HG02798 (cell line): ENCODE data around the gene PATE3.

Experiments
- ATAC-seq: cut with Tn5 transposase; IDR thresholded peaks from one replicate; pipeline ENCODE4 v1.9.1; 2021; ENCODE audit warnings: mild to moderate bottlenecking; ENCODE audit not compliant: unreplicated experiment, poor library complexity

PATE3 gene, protein sequence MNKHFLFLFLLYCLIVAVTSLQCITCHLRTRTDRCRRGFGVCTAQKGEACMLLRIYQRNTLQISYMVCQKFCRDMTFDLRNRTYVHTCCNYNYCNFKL

GRCh38 chr11:125787827-125788226, at the start of gene PATE3:
Gene PATE3, plus strand, starts transcription at chr11:125788127. Its CDS starts 25 bp downstream, at chr11:125788152.
- ATAC-seq: no peak

GRCh38 chr11:125740617-125741016, 47.3 kb upstream of the PATE3 start:
- ATAC-seq: no peak

- ATAC-seq: no peak
These were observed 44.2 kb upstream of the PATE3 start for GRCh38 chr11:125743681-125744080.

- no peak for ATAC-seq
These were observed 41.9 kb upstream of the PATE3 start, which contains the start of gene PATE1 for GRCh38 chr11:125745979-125746378. Gene PATE1, plus strand, starts transcription at chr11:125746279. Its CDS starts 26 bp downstream, at chr11:125746305.

DNA sequence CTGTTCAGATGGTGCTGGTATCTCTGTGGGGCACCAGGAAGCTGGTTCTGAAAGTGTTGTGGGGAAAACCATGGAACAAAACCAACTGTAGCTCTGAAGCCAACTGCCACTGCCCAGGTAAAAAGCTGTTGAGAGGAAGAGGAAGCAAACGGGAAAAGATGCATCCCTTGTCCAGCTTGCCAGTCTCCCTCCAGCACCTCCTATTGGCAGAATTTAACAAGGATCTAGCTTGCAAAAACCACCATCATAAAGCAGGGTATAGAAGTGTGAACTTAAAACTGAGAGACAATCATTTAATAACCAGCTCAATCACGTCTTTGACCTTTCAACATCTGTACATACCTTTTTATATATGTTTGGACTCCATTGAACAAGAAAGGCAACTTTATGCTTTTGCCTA, 37.3 kb upstream of the PATE3 start:
- ATAC-seq: no peak

- no peak for ATAC-seq
These were observed 31.9 kb upstream of the PATE3 start for GRCh38 chr11:125756050-125756449.

DNA sequence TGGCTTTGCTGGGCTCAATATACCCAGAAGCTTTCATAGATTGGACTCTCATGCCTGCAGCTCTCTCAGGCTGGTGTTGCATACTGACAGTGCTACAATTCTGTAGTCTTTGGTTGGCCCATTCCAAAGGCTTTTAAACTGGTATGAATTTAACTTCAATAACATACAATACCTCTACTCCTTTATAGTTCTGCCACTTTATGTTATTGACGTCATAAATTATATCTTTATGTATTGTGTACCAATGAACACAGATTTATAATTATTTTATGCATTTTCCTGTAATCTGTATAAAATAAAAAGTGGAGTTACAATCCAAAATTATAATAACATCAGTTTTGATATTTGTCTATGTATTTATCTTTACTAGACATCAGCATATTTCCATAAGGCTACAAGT, 25.5 kb upstream of the PATE3 start:
- no peak for ATAC-seq

DNA sequence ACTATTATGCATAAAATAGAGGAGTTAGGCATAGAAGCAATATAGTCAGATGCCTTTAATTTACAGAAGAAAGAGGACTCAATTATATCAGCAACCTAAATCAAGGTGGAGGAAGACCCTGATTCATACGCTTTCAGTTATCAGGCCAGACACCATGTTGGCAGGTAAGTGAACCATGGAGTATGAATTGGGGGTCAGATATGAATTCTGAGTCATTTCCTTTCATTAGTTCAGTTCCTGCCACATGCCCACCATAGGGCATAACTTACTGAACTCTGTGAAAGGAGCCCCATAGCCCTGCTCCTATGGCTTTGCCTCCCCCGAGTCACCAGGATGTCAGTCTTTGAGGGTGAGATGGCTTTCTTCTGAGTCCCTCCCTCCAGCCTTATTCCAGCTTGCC, 24.4 kb upstream of the PATE3 start:
- ATAC-seq: no peak

DNA sequence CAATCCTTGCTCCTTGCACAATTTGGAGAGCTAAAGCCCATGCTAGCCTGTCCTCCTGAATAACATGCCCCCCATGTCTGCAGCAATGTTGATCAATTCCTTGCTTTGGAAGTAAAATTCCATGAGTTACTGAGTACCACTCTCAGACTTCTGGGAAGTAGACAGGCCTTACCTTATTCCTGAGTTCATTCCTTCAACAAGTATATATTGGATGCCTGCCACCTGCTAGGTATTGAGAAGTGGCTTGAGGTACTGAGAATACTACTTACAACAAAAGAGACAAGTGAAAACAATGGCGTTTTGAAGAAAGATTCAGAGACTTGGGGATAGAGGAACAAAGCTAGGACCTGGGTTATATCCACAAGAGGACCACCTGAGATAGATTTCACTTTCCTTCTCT, 21.7 kb upstream of the PATE3 start:
- ATAC-seq: no peak

GRCh38 chr11:125768336-125769046, 19.4 kb upstream of the PATE3 start:
- no peak for ATAC-seq

DNA sequence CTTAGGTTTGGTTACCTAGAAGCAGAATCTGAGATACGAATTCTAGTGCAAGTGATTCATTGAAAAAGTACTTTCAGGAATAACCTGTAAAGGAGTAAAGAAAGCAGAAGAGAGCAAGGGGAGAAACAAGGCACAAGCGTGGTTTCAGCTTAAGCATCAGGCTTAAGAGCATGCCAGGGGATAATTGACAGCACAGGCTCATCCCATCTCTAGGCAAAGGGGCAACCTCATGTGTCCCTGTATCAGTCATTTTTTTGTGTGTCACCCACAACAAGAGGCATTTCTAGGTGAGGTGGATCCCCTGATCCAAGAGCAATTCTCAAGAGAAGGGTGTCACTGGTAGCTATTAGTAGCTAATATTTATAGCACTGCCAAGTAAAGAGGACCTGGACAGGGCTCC, 17.3 kb upstream of the PATE3 start:
- no peak for ATAC-seq

DNA sequence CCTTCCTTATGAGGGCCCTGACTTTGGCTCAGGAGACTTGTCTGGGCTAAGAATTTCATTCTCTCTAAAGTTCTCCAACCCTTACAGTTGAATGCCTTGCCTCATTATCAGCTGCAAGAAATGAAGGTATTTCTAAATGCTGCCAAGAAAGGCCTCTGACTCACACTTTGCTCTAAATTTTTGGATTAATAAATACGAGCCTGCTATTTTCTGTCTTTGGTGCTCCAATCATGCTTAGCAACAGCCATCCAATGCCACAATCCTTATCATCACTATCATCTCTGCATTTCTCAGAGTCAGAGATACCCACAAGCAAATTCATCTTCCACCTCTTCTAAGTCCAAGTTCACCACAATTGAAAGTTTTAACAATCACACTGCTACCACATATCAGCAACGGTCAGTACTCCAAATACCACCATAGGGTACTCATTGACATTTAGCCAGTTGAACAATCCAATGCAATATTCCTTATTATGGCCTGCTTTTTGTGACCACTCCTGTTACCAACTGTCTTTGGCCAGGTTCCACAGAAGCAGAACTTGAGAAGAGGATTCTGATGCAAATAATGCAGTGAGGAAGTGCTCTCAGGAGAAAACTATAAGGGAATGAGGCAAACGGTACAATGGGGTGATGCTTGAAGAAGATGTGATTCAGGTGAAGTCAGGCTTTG, 15.0 kb upstream of the PATE3 start:
- no peak for ATAC-seq

GRCh38 chr11:125773516-125773915, 14.4 kb upstream of the PATE3 start:
- ATAC-seq: no peak

DNA sequence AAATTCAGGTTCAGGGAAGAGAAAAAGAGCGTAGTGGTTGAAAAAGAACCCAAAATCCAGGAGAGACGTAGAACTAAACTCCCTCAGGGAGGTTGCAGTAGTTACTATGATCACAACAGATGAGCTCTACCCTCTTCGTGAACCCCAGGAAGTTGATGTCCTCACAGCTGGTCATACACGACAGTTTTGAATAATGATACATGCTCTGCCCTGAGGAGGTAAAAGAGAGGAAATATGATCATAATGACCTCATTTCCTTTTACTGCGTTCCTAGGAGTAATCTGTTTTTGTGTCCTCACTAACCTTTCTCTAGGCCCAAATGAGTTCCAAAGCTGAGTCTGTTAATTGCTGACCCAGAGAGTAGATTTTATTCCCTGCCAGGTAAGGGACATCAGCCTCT, 10.6 kb upstream of the PATE3 start:
- ATAC-seq: no peak

- no peak for ATAC-seq
These were observed 9.2 kb upstream of the PATE3 start, which contains the start of gene PATE2 for GRCh38 chr11:125778728-125779127. Gene PATE2, minus strand, starts transcription at chr11:125778828. Its CDS starts 55 bp downstream, at chr11:125778773.

DNA sequence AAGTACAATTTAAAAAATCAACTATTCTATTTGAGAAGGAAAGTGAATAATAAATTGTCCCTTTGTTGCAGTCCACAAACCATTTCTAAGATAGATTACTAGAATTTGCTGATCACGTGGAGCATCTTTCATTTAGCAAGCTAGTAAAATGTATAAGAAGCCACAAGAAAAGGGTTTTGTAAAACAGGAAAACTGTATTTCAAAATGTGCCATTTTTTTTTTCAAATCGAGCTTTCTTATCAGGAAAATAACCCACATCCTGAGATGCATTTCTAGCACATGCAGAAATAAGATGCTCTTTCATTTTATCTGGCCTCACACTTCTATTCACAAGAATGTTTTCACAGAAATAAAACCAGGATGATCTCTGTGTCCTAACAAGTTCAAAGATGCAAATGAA, 3.2 kb upstream of the PATE3 start:
- no peak for ATAC-seq

DNA sequence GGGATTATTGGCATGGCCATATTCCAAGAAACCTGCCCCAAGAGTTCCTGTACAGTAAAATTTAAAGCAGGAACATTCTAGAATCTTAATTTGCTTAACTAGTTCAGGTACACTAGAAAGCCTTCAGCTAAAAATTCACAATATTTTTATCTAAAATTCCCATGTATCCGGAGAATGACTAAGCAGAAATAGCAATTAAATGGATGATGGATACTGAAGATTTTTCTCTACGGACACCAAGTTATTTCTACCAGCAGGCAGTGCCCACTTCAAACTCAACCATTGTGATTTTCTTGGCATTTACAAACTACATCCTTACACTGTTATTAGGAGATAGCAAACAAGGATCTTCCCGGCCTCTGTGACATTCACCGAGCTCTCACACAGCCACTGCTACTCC, 2.9 kb downstream of the PATE3 start:
- ATAC-seq: no peak

DNA sequence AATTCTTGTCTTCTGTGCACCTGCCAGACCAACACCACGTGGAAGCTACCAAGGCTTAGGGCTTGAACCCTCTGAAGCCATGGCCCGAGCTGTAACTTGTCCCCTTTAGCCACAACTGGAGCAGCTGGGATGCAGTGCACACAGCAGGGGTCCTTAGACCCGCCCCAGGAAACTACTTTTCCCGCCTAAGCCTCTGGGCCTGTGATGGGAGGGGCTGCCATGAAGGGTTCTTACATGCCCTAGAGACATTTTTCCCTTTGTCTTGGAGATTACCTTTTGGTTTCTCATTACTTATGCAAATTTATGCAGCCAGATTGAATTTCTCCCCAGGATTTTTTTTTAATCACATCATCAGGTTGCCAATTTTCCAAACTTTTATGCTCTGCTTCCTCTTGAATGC, 9.7 kb downstream of the PATE3 start:
- no peak for ATAC-seq

DNA sequence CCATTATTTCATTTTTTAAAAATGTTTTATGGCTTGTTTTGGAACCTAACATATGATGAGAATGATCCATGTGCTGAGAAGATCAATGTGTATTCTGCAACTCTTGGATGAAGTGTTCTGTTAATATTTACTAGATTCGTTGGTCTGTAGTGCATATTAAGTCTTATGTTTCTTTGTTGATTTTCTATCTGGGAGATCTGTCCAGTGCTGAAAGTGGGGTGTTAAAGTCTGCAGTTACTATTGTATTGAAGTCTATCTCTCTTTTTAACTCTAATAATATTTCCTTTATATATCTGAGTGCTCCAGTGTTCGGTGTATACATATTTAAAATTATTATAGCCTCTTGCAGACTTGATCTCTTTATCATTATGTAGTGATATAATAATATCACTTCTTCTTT, 11.9 kb downstream of the PATE3 start:
- no peak for ATAC-seq

DNA sequence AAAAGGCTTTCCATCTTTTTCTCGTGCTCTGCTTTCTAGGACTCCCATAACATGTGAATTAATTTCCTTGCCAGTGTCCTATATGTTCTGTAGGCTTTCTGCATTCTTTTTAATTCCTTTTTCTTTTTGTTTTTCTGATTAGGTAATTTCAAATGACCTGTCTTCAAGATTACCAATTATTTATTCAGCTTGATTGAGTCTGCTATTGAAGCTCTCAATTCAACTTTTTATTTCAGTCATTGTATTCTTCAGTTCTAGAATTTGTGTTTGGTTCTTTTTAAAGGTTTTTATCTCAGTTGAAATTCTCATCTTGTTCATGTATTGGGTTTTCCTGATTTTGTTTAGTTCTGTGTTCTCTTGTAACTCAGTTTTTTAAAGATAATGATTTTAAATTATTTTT, 14.5 kb downstream of the PATE3 start:
- no peak for ATAC-seq

GRCh38 chr11:125807909-125808308, 20.0 kb downstream of the PATE3 start:
- ATAC-seq: no peak

GRCh38 chr11:125833016-125833415, 45.1 kb downstream of the PATE3 start, which contains the start of gene PATE4:
Gene PATE4, plus strand, starts transcription at chr11:125833316. Its CDS starts 44 bp downstream, at chr11:125833360.
- ATAC-seq: no peak
